ENCODE measurements around the gene NETO2. TPM values are rescaled to one million over a fixed set of nuclear protein-coding genes. Genes with fewer than 3 reads are reported as not detected.

The NETO2 gene
- polyA plus RNA-seq, 1 donor from 2014 or later = 101 TPM

GRCh38 chr16:47096297-47096696 lies 47.4 kb downstream of the NETO2 start:
- Histone ChIP-seq H3K27me3 (ENCODE audit: insufficient read depth, low read depth, low read length) (no peaks in the 10 kb centered on the region), H4K20me1 (ENCODE audit: insufficient read depth) (no peaks in the 10 kb centered on the region), H3K9me3 (ENCODE audit: low read length) (no peaks in the 10 kb centered on the region), H3F3A (ENCODE audit: insufficient read depth, low read length, poor library complexity, severe bottlenecking) (no peaks in the 10 kb centered on the region), H3K9ac (ENCODE audit: low read length) (no peak overlapping the region), H3K9me2 (ENCODE audit: insufficient read depth, low read length) (no peaks in the 10 kb centered on the region), H2AFZ (ENCODE audit: low read depth, low read length) (no peak overlapping the region), H3K36me3 (ENCODE audit: insufficient read depth, low read length) (no peaks in the 10 kb centered on the region), H3K79me2 (replicated peaks; ENCODE audit: insufficient read depth, low read length) (no peaks in the 10 kb centered on the region), H3K4me3 (ENCODE audit: low read length) (no peak overlapping the region), H3K4me2 (ENCODE audit: low read length) (no peak overlapping the region), H3K27ac (ENCODE audit: low read length) (no peak overlapping the region)
- TF ChIP-seq REST (IDR thresholded peaks at IDR 0.05; ENCODE audit: borderline replicate concordance) = no peak
- no peak for TF ChIP-seq EZH2 (IDR thresholded peaks at IDR 0.05; ENCODE audit: borderline replicate concordance, insufficient read depth, low read length, poor library complexity, severe bottlenecking)
- TF ChIP-seq POLR2AphosphoS5 (IDR thresholded peaks at IDR 0.05) = no peak
- no peak for TF ChIP-seq SMC3 (conservative IDR thresholded peaks at IDR 0.05; ENCODE audit: poor library complexity)
- no peak for TF ChIP-seq RAD21 (conservative IDR thresholded peaks at IDR 0.05)
- no peak for TF ChIP-seq EP300 (conservative IDR thresholded peaks at IDR 0.05; ENCODE audit: poor library complexity, severe bottlenecking)
- TF ChIP-seq TAF1 (IDR thresholded peaks at IDR 0.05; ENCODE audit: low read depth) = no peak
- no peak for TF ChIP-seq MXI1 (conservative IDR thresholded peaks at IDR 0.05; ENCODE audit: poor library complexity, severe bottlenecking)
- TF ChIP-seq CTCF (IDR thresholded peaks at IDR 0.05; ENCODE audit: poor library complexity, severe bottlenecking) = no peak

GRCh38 chr16:47084198-47084597 lies 59.5 kb downstream of the NETO2 start:
- Histone ChIP-seq H3K4me3 (ENCODE audit: low read length) (no peak overlapping the region), H3K4me2 (ENCODE audit: low read length) (no peak overlapping the region), H3K79me2 (replicated peaks; ENCODE audit: insufficient read depth, low read length) (no peaks in the 10 kb centered on the region), H3K36me3 (ENCODE audit: insufficient read depth, low read length) (peaks cover 6% of the 10 kb centered on the region), H3K27ac (ENCODE audit: low read length) (no peak overlapping the region), H3K9me3 (ENCODE audit: low read length) (no peaks in the 10 kb centered on the region), H3F3A (ENCODE audit: insufficient read depth, low read length, poor library complexity, severe bottlenecking) (no peaks in the 10 kb centered on the region), H3K9ac (ENCODE audit: low read length) (no peak overlapping the region), H4K20me1 (ENCODE audit: insufficient read depth) (no peaks in the 10 kb centered on the region), H2AFZ (ENCODE audit: low read depth, low read length) (no peak overlapping the region), H3K9me2 (ENCODE audit: insufficient read depth, low read length) (no peaks in the 10 kb centered on the region), H3K27me3 (ENCODE audit: insufficient read depth, low read depth, low read length) (no peaks in the 10 kb centered on the region)
- TF ChIP-seq EP300 (conservative IDR thresholded peaks at IDR 0.05; ENCODE audit: poor library complexity, severe bottlenecking) (no peak), REST (IDR thresholded peaks at IDR 0.05; ENCODE audit: borderline replicate concordance) (no peak), EZH2 (IDR thresholded peaks at IDR 0.05; ENCODE audit: borderline replicate concordance, insufficient read depth, low read length, poor library complexity, severe bottlenecking) (no peak), MXI1 (conservative IDR thresholded peaks at IDR 0.05; ENCODE audit: poor library complexity, severe bottlenecking) (no peak), SMC3 (conservative IDR thresholded peaks at IDR 0.05; ENCODE audit: poor library complexity) (no peak)

Measured in neural cell (in vitro differentiated cells).